Stimulated activated CD8-positive, alpha-beta memory T cell treated with anti-CD3 and anti-CD28 coated beads, Interleukin-15, amount 100 ng/mL, for 24 hours (primary cell): ENCODE results near the gene IKZF4.
"Not testable (repeated sequence)": the region's sequence is repeated elsewhere in the genome, so short reads cannot be mapped to it uniquely, and the experiment has no call there.

Experiments
- DNase-seq: peaks from one replicate; pipeline ENCODE4 v3.0.0-alpha.2; 2020; ENCODE audit warnings: low read depth

Gene IKZF4

DNA sequence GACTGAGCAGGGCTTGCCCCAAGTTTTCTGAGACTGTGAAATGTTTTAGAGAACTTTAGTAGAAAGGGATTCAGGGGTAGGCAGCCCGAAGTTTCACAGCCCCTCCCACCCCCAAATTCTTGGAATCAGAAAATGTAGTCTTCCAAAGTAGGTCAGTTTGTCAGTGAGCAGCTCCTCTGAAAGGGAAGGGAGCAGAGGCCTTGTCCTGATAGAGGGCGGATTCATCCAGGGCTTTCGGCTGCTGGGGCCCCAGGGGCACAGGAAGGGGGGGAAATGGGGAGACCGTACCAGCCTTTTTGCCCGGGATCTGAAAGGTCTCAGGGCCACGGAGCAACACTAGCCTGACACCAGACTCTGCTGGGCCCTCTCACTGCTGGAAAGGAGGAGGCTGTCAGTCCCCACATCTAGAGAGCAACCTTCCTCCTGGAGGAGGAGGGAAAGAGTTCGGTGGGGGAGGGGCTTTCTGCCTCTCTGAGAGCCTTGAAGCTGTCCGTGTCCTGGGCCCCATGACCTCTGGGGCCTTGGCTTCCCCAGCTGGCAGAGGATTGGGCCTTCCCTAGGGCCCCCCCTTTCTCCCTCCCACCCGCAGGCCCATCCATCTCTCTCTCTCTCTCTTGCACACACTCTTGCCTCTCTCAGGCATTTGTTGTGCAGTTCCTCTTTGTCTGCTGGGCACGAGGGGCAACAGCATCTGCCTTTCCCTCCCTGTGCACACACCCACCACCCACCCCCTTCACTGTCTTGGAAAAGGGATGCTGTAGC is at the start of gene IKZF4:
IKZF4 (plus strand) TSS at position 621 of the 762 bp plus-strand sequence. CDS start 451 bp downstream, outside the sequence.
- no peak for DNase-seq

DNA sequence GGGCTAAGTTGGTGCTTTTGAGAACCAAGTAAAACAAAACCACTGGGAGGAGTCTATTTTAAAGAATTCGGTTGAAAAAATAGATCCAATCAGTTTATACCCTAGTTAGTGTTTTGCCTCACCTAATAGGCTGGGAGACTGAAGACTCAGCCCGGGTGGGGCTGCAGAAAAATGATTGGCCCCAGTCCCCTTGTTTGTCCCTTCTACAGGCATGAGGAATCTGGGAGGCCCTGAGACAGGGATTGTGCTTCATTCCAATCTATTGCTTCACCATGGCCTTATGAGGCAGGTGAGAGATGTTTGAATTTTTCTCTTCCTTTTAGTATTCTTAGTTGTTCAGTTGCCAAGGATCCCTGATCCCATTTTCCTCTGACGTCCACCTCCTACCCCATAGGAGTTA is 48.8 kb upstream of the IKZF4 start:
- no peak for DNase-seq

DNA sequence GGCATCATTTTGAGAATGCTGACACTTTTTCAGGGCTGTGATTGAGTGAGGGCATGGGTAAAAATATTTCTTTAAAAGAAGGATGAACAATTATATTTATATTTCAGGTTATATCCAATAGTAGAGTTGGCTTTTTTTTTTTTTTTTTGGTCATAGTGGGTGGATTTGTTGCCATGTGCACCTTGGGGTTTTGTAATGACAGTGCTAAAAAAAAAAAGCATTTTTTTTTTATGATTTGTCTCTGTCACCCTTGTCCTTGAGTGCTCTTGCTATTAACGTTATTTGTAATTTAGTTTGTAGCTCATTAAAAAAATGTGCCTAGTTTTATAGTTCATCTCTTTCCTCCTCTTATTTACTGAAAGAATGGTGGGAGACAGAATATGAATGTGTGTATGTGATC is 48.4 kb upstream of the IKZF4 start:
- DNase-seq: no peak

DNA sequence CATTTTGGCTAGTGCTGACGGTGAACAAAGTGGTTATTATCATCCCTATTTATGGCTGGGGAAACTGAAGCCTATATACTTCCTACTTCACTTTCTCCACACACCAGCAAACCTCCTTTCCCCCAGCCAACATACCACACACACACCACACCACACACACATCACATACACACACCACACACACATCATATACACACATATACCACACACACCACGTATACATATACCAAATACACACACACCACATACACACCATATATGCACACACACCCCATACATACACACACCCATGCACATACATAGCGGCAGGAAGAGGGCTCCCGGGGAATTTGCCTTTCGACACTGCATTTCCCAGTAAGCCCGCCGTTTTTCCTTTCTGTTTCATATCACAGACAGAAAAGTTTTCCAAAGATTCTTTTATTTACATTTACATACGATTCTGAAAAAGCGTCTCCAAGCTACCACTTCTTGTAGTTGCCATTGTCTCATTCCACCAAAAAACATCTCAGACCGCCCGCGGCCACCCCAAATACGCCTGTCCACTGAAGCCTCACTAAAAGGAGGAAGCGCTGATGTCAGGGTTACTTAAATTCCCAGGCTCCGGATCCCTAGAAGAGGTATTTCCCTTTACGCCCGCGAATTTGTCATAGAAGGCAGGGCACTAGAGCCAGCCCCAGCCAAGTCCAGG is 47.8 kb upstream of the IKZF4 start:
- no peak for DNase-seq

DNA sequence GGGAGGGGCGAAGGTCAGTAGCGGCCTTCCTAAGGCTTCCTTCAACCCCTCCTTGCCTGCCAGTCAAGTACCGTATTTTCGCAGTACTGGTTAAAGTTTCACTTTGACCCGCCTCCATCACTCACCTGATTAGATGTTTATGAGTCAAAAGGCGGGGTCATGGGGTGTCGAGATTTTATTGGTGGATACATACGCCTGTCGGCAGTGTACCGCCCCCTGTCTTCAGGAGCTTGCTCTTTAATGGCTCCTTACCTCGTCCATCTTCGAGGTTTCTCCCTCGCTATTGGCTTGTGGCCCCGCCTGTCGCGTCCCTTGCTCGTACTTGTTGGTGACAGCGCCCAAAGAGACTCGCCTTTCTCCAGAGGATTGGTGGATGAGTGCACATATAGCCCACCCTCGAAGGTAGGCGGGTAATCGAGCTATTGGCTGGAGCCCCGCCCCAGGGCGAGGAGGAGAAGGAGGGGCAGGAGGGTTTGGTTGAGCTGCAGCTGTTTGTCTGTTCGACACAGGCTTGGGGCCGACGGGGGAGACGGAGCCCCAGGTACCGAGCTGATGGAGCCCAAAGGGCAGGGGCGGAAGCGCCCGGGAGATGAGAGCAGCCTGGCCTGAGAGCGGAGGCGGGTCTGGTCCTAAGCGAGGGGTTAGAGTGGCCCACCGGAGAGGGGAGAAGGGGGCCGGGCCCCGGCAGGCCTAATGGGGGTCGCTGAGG is 47.1 kb upstream of the IKZF4 start, which contains the start of gene RAB5B:
RAB5B (plus strand) TSS at position 480 of the 709 bp plus-strand sequence. CDS start 12,883 bp downstream, outside the sequence.
- peak; percentile 76 for DNase-seq

DNA sequence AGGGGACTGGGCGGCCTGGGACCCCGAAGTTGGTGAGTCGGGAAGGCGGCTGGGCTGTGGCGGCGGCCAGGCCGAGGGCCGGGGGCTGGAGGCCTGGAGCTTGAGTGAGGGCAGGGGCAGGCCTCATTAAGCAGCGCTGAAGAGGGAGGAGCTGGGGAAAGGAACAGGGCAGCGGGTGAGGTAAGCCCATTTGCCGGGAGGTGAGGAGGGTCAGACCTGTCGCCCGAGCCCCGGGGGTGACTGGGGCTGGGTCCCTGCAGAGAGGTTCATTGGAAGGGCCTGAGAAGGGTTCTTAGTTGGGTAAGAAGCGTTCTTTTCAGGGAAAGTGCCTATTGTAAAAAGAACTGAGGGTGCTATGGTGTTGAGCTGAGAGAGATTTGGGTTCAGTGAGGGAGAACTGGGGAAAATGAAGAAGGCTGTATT is 46.5 kb upstream of the IKZF4 start:
- DNase-seq: no peak

DNA sequence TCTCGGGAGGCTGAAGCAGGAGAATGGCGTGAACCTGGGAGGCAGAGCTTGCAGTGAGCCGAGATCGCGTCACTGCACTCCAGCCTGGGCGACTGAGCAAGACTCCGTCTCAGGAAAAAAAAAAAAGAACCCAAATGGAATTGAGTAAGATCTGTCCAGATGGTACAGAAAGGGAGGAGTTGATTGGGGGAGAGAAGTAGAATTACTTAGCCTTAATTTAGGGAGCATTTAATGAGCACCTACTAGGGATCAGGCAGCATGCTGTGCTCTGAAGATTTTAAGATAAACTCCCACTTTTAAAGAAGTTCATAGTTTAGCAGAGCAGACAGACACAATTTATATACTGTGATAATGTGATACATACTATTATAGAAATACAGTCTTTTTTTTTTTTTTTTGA is 42.5 kb upstream of the IKZF4 start:
- no peak for DNase-seq

DNA sequence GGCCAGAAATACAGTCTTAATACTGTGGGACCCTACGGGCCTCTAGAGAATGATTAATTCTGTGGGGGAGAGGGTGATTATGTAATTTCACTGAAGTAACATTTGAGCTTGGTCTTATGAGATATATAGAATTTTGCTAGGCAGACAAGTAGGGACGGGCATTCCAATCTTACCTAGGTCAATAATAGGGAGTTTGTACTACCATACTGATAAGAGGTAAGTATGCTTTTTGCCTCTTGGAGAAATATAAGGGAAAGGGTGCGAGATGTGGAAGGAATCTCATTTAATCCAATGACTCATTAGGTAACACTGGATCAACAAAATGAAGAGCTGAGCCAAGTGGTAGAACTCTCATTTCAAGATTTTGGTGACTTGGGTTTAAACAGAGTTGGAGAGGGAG is 41.8 kb upstream of the IKZF4 start:
- DNase-seq: no peak

DNA sequence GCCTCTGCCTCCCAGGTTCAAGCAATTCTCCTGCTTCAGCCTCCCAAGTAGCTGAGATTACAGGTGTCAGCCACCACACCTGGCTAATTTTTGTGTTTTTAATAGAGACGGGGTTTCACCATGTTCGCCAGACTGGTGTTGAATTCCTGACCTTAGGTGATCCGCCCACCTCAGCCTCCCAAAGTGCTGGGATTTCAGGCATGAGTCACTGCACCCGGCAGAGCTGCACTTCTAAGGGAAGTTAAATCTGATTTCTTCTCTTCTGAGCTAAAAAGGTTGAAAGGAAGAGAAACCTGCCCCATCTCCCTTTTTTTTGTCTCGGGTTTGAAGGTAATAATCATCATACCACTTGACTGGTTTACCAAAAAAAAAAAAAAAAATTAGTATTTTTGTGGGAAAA is 39.0 kb upstream of the IKZF4 start:
- DNase-seq: not testable (repeated sequence)

DNA sequence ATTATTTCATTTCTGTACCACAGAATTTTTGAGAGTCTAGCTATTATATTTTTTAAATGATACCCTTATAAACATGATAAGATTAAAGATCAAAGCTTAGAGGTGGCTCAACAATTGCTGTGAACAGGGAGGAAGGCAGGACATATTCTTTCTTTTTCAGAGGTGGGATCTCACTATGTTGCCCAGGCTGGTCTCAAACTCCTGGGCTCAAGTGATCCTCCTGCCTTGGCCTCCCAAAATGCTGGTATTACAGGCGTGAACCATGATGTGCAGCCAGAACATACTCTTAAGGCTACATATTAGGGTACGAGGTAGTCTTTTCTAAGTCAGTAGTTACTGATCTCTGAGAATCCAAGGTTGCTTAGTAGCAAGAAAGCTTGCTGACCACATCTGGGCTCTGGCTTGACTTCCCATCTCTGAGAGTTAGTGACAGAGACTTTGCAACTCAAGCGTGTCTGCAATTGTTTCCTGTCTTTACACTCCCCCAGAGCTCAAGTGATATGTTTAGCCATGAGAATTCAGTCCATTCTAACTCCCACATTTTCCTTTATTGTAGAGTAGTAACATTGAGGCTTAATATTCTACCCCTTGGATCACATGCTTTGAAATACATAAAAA is 38.4 kb upstream of the IKZF4 start:
- no peak for DNase-seq

DNA sequence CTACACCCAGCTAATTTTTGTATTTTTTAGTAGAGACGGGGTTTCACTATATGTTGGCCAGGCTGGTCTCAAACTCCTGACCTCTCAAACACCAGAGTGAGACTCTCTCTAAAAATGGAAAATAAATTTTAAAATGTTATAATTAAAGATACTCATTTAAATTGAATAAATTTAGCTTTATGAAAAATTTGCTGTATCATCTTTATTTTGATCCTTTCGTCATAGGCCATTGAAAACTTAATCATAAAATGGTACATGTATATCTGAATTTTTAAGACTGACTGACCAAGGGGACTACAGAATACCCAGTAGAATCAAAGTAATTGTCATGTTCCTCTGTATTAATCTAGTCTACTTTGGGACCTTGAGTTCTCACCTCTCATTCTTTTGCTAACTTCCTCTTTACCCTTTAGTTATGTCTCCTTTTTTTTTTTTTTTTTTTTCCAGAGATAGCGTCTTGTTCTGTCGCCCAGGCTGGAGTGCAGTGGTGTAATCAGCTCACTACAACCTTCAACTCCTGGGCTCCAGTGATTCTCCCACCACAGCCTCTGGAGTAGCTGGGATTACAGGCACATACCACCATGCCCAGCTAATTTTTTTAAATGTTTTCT is 37.5 kb upstream of the IKZF4 start:
- DNase-seq: no peak

DNA sequence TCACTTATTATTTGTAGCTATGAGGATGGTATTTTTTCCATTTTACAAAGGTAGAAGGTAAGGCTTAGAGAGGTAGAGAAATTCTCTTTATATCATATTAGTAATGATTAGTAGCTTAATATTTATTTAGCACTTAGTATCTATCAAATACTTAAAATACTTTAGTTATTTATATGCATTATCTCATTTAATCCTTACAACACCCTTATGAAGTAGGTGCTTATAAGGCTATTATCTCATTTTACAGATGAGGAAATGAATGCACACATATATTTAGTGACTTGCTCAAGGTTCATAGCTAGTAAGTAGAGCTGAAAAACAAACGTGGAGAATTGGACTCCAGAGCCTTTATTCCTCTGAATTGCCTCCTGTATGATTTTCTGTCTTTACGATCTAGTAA is 36.0 kb upstream of the IKZF4 start:
- DNase-seq: no peak

DNA sequence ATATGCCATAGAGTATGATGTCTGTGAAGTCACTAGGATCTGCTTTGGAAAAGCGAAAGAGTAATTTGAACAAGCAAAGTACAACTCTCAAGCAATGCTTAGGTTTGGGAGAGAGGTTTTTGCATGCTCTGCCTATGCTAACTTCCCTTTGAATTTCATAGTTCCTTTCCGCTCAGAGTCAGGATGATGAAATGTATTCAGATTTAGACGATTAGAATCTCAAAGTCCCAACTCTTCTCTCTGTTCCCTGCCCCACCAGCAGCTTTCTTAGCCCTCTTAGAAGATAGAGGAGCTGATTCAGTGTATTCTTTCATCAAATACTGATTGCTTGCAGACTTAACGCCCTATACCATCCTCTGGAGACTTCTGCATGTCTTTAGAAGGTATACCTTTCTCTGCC is 35.5 kb upstream of the IKZF4 start:
- no peak for DNase-seq

DNA sequence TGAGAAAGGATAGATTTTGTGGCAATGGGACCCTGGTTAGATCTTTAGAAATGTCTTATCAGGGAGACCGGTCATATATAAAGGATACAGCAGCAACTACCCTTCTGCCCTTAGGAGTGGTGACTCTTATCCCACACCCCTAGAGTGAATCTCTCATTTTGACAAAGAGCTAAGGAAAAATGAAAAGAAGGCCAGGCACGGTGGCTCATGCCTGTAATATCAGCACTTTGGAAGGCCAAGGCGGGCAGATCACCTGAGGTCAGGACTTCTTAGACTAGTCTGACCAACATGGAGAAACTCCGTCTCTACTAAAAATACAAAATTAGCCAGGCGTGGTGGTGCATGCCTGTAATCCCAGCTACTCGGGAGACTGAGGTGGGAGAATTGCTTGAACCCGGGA is 34.9 kb upstream of the IKZF4 start:
- DNase-seq: not testable (repeated sequence)

DNA sequence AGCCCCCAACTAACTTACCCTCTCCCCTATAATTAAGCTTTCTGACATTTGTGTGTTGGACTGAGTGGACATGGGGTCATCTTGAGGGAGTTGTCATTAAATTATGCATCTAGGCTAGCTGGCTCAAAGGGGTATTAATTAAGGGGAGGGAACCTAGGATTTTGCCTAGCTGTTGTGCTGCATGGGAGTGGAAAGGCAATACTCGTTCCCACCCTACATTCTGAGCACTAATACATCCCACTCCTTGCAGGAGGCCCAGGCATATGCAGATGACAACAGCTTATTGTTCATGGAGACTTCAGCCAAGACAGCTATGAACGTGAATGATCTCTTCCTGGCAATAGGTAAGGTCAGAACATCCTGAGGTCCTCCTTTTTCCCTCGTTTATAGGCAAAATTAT is 29.7 kb upstream of the IKZF4 start:
- no peak for DNase-seq

DNA sequence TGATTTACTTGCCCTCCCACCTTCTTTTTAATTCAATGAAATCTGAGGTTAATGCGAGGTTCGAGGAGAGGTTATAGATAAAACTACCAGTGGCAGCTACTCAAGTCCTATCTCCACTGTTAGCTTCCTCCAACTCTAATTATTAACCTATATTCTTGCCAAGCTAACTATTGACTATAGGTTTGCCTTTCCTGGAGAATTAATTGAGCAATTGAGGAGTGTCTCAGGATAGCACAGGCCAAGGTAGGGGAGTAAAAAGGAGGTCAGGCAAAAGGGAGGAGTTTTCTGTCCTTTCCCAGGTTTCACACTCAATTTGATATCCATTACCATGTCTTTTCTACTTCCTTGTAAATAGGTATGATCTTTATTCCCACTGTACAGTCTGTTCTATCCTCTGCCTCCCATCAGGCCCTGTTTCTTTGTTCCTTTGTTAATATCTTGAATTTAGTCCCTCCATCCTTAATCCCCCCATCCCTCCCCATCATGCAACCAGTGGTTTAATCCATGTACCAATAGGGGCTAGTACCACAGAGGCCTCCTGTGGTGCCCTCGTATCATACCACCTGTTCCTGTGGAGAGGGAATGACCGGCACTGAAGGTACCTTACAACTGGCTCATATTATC is 27.5 kb upstream of the IKZF4 start:
- no peak for DNase-seq

DNA sequence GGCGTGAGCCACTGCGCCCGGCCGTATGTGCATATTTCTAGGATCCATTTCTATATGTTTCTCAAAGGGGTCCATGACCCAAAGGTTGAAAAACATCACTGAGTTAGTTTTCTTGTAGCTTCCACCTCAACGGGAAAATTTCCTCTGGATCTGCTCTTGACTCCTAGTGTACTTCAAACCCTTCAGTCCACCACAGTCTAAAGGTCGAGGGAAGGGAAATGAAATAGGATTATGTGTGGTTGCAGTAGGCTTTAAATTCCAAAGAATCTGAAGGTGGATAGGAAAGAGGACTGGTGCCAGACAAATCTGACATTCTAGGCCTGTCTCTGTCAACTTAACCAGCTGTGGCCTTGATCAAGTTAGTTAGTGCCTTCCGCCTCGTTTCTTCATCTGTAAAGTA is 25.5 kb upstream of the IKZF4 start:
- DNase-seq: no peak

DNA sequence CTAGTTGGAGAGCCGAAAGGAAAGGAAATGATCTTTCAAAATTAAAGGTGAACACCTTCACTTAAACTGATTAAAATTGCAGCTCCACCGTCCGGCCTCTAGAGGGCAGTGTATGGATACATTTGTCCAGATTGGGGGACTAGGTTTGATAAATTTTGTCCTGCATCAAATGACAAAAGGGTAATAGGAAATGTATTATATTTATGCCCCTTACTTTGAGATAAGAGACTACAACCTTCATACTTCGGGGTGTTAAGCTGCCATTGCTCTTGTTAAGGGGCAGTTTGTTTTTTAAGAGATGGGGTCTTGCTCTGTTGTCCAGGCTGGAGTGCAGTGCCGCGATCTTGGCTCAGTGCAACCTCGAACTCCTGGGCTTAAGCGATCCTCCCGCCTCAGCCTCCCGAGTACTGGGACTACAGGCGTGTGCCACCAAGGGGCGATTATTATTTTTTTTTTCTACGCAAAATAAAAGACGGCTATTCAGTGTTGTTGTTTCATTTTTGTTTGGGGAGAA is 24.6 kb upstream of the IKZF4 start:
- no peak for DNase-seq

DNA sequence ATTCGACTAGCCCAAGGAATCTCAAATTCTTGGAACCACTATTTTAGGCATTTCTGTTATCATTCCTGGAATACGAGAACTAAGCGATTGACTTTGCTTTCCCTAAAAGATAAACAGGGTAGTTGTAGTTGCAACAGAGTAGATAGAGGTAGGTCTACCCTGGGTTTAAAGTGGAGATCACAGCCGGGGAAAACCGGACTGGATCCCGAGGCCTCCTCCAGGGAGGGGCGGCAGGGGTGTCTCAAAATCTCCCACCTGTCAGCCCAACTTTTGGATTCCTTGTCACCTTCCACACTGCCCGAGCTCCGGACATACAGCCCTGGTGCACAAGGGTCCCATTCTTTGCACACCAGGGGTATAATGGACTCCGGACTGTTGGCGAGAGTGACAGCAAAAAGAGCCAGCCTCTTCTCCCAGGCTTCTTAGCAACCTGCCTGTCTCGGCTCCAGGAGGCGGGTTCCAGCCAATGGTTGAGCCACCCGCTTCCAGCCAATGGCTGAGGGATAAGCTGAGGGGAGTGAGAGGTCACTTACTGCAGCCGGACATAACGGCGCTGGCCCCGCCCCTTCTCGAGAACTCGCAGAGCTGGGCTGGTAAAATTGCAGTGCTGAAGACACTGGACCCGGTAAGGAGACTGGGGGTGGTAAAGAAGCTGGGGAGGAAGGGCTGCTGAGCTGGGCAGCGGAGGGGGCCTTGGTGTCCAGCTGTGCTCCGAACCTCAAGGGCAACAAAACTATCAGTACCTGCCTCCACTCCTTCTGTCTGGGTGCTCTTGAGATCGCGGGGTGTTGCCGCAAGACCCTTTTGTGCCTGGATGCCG is 23.9 kb upstream of the IKZF4 start, which contains the start of gene SUOX:
SUOX (plus strand) TSS at position 562 of the 820 bp plus-strand sequence. CDS start 4,946 bp downstream, outside the sequence.
- no peak for DNase-seq

DNA sequence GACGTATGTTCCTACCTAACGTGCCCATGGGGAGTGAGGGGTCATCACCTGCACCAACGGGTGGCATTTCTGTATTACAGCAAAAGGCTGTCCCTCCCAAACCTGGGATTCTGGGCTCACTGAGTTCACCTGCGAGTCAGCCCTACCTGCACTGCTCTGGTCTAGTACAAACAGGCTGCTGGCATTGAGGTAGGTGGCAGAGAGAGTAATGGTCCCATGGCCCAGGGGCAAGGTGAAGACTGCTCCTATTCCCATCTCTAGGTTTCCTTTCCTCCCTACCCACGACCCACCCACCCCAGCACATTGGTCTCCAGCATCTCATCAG is 23.3 kb upstream of the IKZF4 start:
- DNase-seq: no peak
